CD4-positive, alpha-beta T cell treated with Interleukin-12 subunit alpha and Interleukin-12 subunit beta, for 1 hour (primary cell): ENCODE results near the gene GABBR1.

ENCODE experiments used
- DNase-seq: peaks from one replicate; pipeline ENCODE4 v3.0.0-alpha.2; 2020

GABBR1 gene

DNA sequence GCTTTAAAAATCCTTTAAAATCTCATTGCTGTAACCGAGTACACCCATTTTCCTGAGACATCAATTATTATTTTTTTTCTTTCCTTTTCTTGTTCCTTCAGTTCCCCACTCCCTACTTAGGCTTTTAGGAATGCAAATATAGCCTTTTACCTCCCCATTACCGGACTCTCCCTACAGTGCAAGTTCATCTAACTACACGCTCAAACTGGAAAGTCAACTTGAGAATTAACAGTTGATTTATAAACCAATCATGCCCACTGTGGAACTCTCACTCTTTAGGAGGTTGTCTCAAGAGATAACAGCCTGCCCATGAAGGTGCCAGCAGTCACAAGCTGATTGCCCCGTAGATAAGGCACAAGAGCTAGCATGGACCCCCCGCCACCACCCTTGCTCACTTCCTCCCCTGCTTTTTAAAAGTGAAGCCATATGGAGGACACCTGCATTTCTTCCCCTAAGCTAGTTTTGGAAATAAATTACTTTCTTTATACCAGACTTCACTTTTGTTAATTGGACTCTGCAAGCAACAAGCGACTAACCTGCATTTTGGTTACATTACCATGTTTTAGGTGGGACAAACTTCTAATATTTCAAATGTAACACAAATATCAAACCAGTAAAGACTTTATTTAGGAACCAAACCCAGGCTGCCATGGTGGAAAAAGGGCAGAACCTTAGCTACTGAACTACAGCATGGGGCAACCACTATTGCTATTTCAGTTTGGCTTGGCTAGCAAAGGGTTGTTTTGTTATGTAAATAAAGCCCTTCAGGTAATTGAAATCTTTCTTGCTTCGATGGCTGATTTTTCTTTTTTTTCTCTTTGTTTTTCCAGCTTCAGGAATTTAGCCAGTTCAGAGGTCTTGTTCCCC, 108.3 kb downstream of the GABBR1 start:
- no peak for DNase-seq

DNA sequence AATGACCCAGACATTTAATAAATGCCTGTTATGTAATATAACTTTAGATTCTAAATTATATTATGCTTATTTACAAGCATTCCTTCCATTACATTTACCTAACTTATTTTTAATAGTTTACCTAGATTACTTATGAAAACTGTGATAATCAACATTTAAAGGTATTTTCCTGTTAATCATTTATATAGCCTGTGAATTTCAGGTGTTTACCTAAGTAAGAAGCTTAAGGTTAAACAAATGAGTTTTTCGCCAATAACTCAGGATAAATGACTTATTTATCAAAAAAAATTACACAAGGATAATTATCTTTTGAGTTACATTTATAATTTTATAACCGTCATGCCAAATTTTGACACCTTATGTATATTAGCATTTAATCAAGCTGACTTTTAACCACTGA, 108.9 kb downstream of the GABBR1 start:
- no peak for DNase-seq

DNA sequence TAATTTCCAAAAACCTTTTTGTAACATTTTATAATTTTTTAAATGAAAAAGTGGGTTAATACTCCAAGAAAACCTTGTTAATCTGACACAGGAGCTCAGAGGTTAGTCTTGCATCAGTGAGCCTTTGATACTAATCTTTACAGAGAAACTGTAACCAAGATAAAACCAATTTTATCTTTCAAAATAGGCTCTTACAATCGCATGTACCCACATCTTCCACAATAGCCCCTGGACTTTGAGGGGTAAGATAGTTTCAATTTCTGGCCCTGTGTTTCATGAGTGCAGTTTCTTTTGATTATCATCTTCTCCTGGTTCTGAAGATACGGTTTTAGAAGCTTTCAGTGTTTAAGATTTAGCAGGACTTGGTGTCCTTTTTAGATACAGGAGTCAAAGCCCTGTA, 110.8 kb downstream of the GABBR1 start:
- no peak for DNase-seq

DNA sequence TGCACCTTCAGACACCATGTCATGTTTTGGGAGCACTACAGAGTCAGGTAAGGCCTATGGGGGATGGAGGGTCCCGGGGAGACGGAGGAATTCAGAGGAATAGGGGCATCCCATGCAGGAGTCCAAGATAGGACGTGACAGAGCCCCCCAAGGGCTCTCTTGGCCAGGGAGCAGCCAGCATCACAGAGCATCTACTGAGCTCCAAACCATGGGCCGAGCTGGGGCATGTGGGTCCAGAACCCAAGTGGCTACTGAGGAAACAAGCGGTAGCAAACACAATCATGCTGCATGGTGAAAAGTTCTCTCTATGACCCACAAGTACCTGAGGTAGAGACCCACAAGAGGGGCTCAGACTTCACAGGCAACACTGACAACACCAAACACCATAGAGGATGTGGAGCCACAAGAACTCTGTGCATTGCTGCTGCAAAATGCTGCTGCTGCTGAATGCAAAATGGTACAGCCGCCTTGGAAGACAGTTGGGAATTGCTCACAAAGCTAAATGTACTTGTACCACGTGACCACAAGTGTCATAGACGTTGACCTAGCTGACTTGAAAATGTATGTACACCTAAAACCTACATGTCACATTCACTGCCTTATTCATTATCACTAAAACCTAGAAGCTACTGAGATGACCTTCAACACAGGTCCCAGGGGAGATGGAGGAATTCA, 111.8 kb downstream of the GABBR1 start:
- no peak for DNase-seq

DNA sequence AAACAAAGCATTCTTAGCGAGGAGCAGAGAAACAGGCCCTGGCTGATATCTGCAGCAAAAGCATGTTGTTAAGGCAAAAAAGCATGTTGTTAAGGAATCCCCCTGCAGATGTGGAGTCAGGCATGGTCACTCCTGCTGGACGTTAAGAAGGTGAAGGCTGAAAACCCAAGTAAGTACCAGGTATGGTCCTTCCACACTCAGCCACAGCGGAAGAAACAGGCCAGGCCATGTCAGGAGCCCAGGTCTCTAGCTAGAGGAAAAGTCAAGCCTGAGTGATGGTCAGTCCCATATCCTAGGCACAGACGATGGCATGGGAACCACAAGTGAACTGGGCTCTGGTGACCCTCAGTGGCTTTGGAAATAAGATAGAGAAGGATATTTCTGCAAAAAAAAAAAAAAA, 112.8 kb downstream of the GABBR1 start:
- DNase-seq: no peak

DNA sequence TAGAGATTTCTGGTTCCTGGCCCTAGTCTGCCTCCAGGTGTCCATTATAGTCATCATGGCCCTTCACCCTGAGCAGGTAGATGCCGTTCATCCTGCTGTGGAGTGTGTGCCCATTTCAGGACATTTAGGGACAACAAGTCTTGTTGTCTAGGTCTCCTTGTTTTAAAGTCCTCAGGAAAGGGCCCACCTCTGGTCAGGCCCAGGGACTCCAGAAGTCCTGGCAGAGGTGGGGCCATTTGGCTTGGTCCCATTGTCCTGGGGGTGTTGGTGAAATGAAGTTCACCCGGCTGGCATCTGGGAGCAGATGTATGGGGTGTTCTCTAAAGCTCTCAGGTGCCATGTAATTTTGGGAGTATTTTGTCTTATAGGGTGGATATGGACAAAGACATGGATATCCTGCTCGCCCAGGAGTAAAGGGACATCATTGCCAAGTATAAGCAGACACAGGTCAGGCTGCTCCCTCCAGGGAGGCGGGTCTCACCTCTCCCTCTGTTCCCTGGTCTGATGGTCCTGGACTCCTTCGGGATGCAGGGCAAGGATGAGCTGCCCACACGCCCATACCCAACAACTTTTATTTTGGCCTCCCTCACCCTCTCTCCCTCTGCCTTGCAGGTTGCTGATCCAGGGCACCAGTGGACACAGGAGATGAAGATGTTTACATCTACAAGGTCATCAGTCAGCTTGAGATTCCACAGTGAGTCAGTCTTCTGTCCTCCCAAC, 113.5 kb downstream of the GABBR1 start:
- DNase-seq: no peak

DNA sequence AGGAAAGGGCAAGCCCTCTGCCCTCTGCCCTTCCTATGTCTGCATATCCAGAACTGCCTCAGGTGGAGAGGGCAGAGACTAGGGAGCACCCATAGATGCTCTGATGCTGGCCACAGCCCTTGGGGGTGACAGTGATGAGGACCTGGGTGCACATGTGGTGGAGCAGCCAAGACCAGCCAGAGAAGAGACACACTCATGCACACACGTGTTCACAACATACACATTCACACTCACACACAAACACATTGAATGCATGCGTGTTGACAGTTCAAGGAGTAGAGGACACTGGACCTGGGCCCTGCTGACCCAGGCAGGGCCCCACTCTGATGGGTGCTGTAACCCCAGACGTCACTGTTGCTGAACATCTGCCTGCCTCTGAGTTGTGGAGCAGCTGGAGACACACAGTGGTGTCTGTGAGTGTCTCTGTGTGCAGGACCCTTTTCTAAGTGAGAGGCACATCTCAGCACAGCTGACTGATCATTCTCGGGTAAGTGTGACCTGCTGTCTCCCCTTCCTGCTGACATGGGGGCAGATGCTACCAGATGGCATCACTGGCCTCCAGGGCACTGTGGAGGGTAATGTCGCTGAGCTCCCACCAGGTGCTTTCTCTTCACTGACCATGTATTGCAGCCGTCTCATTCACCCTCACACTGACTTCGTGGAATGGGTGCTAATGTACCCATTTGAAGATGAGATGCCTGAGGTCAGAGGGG, 115.1 kb downstream of the GABBR1 start:
- DNase-seq: no peak

DNA sequence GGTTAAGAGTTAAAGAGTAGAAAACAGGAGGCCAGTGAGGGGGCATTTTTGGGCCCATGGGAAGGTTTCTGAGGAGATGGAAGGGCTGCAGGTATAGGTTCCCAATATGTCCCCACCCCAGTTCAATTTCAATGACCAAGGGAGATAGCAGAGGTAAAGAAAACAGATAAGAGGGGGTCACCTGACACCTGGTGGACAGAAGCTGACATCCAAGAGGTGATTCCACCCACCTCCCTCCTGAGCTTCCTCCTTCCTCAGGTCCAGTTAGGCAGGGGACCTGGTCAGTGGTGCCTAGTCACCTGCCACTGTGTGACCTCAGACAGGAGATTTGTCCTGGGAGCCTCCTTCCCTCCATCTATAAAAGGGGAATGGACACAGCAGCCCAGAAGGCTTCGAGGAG, 115.7 kb downstream of the GABBR1 start:
- DNase-seq: no peak

DNA sequence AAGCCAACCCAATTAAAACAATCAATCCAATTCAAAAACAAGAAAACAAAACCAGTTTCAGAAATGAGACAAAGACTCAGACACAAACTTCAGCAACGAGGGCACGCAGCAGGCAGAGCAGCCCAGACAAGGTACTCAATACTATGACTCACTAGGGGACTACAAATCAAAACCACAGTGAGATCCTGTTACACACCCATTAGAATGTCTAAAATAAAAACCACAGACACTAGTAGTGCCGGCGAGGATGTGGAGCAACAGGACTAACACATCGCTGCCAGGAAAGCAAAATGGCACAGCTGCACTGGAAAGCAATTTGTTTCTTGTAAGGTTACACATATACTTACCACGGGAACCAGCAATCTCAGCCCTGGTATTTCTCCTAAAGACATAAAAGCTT, 116.9 kb downstream of the GABBR1 start:
- DNase-seq: peak; percentile 27

DNA sequence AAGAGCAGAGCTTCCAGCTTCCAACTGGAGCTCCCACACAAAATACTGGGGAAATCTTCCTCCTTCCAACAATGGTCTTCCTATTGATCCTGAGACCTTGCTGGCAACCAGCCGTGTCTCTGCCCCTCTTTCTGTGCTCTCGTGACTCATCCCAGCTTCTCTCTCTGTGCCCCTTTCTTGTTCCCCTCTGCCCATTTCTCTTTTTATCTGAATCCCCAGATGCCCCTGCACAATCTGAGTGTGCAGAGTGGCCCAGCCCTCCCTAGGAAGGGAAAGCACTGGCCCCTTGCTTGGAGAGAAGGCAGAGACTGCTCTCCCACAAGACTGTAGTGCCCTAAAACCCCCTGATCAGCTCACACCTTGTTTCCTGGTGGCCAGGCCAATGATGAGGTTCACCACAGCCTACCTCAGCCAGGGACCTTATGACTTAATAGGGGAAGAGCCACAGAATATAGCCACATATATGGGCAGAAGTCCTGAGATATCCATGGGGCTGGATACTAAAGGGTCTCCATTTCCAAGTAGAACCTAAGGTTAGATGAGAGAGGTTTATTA, 122.2 kb downstream of the GABBR1 start:
- no peak for DNase-seq

DNA sequence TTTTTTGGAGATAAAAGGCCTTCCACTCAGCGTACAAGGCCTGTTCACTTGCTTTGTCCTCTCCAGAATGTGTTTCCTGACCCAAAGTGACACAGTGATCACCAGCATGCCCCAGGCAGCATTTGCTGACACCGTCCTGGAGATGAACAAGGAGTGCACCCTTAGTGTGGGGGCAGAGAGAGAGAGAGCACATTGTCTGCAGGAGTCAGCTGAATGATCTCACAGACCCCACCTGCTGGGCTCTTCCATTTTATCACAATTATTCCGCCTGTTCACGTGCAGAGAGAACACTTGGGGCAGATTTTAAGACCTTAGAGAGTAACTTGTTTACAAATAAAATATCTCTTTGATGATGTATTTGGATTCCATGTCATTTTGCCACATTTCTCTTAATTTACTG, 122.8 kb downstream of the GABBR1 start:
- no peak for DNase-seq
